Activated CD8-positive, alpha-beta T cell treated with anti-CD3 and anti-CD28 coated beads for 36 hours (primary cell): ENCODE data around the gene C10orf67. TPM values are rescaled to one million over a fixed set of nuclear protein-coding genes. Genes with fewer than 3 reads are reported as not detected.

Source experiments
- ATAC-seq: fragments of 200-7000 bp; cut with Tn5 transposase; one replicate; pipeline ENCODE4 v1.10.0; 2021; ENCODE audit warnings: mild to moderate bottlenecking, moderate library complexity
- CTCF ChIA-PET: fragments of 350-600 bp; sonication (Branson Sonifier 250); formaldehyde crosslinking; loops from one replicate; lab custom pipeline; 2021; ENCODE audit warnings: antibody characterized with exemption; lab: Charles Lee
- POLR2A ChIA-PET: fragments of 350-600 bp; sonication (Branson Sonifier 250); formaldehyde crosslinking; loops from one replicate; lab custom pipeline; 2021; ENCODE audit warnings: antibody characterized with exemption; lab: Charles Lee
- DNase-seq: peaks from one replicate; pipeline ENCODE4 v3.0.0-alpha.2; 2020
- H3K27ac Mint-ChIP-seq: one replicate; pipeline ENCODE4 v1.8.0; 2021; ENCODE audit warnings: mild to moderate bottlenecking, mixed read lengths
- H3K27me3 Mint-ChIP-seq: one replicate; pipeline ENCODE4 v1.8.0; 2021; ENCODE audit warnings: mixed read lengths
- H3K36me3 Mint-ChIP-seq: one replicate; pipeline ENCODE4 v1.8.0; 2021; ENCODE audit warnings: low read depth, mixed read lengths
- H3K4me1 Mint-ChIP-seq: one replicate; pipeline ENCODE4 v1.8.0; 2021; ENCODE audit warnings: low read depth, mixed read lengths
- H3K4me3 Mint-ChIP-seq: one replicate; pipeline ENCODE4 v1.8.0; 2021; ENCODE audit warnings: mild to moderate bottlenecking, moderate library complexity, mixed read lengths
- H3K9me3 Mint-ChIP-seq: one replicate; pipeline ENCODE4 v1.8.0; 2021; ENCODE audit warnings: mixed read lengths
- intact Hi-C: fragments of 100-400 bp; cut with micrococcal nuclease; formaldehyde crosslinking; loops from one replicate; pipeline ENCODE4 v1.10.0; 2022
- total RNA-seq, 2 experiments: library from RNA; stranded (reverse); gene quantifications; one replicate each; pipeline ENCODE4 v1.2.3, GENCODE V29; 2021
- TF ChIP-seq, protein P1 (sequence below): fragments of 200-600 bp; IDR thresholded peaks from one replicate; pipeline ENCODE4 v1.8.0; 2022; ENCODE audit warnings: antibody characterized with exemption, mild to moderate bottlenecking

Gene C10orf67
- total RNA-seq, 2 experiments from 2014 or later: 0.25 to 0.32 TPM

DNA sequence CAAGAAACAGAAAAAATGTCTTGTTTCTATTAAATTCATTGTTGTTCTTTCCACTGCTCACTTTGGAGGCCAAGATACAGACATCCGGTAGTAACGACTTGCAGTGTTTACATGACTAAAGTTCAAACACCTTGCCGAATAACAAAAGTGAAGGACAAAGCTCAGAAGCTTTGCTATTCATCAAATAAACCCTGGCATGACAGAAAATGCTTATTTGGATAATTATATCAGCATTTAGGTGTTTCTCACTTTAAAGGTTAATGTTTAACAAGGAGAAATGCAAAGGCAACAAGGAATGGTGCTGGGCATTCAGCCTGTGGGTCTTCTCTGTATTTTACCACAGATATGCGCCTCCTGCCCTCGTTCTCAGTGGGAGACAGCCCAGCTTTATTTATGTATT lies 157.9 kb downstream of the C10orf67 start:
- intact Hi-C loops: no loop called here
- CTCF ChIA-PET: interaction anchor here (2.8 kb wide), 1 partner anchor 28 kb away, joined by 8 read pairs; no protein-coding TSS in a partner anchor
- POLR2A ChIA-PET: no interaction called here
- H3K4me1 Mint-ChIP-seq: no peaks in the 10 kb centered on the region
- no peak for ATAC-seq
- TF ChIP-seq, protein P1, sequence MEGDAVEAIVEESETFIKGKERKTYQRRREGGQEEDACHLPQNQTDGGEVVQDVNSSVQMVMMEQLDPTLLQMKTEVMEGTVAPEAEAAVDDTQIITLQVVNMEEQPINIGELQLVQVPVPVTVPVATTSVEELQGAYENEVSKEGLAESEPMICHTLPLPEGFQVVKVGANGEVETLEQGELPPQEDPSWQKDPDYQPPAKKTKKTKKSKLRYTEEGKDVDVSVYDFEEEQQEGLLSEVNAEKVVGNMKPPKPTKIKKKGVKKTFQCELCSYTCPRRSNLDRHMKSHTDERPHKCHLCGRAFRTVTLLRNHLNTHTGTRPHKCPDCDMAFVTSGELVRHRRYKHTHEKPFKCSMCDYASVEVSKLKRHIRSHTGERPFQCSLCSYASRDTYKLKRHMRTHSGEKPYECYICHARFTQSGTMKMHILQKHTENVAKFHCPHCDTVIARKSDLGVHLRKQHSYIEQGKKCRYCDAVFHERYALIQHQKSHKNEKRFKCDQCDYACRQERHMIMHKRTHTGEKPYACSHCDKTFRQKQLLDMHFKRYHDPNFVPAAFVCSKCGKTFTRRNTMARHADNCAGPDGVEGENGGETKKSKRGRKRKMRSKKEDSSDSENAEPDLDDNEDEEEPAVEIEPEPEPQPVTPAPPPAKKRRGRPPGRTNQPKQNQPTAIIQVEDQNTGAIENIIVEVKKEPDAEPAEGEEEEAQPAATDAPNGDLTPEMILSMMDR: no peak
- DNase-seq: no peak
- no peak overlapping the region for H3K4me3 Mint-ChIP-seq
- no peaks in the 10 kb centered on the region for H3K9me3 Mint-ChIP-seq
- H3K36me3 Mint-ChIP-seq: no peaks in the 10 kb centered on the region
- H3K27ac Mint-ChIP-seq: no peak overlapping the region
- H3K27me3 Mint-ChIP-seq: peaks cover 51% of the 10 kb centered on the region

DNA sequence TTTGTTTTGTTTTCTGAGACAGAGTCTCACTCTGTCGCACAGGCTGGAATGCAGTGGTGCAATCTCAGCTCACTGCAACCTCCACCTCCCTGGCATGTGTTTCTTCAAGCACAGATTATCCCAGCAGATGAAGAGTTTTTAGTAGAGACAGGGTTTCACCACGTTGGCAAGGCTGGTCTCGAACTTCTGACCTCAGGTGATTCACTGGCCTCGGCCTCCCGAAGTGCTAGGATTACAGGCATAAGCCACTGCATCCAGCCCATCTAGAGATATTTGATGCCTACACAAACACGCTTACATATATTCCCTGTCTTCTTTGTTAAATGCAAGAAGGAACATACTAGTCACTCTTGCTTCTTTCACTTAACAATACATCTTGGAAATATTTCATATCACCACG lies 158.4 kb downstream of the C10orf67 start:
- Mint-ChIP-seq H3K27ac (no peak overlapping the region), H3K9me3 (no peaks in the 10 kb centered on the region), H3K36me3 (no peaks in the 10 kb centered on the region), H3K4me3 (no peak overlapping the region), H3K27me3 (peaks cover 48% of the 10 kb centered on the region), H3K4me1 (no peaks in the 10 kb centered on the region)
- DNase-seq (no peak), ATAC-seq (no peak)
- ChIA-PET POLR2A (no interaction called here), CTCF (no interaction called here)
- intact Hi-C loops: no loop called here
- TF ChIP-seq, protein P1: no peak

DNA sequence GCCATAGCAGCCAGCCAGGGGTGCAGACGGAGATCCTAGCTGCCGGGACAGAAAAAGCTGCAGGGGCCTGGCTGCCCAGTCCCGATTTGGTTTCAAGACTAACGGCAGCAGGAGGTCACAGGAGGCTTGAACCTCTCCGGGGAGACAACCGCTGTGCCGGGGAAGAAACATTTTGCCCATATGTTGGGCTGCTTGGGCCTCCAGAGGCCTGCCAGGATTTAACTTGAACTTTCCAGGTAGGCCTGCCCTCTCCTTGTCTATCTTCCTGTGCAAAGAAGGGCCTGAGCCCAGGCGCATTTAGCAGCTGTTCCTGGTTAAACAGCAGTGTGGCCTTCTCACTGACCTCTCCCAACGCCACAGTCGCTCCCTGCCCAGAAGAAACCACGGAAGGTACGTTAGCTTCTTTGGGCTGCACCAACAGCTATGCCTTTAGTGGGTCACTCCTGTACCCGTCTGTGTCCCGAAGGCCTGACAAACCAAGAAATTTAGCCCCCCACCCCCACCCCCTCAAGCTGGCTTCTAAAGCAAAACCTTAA lies 169.6 kb downstream of the C10orf67 start:
- Mint-ChIP-seq H3K27me3 (peaks cover 62% of the 10 kb centered on the region), H3K4me3 (no peak overlapping the region), H3K9me3 (no peaks in the 10 kb centered on the region), H3K27ac (no peak overlapping the region), H3K36me3 (no peaks in the 10 kb centered on the region), H3K4me1 (peaks cover 6% of the 10 kb centered on the region)
- CTCF ChIA-PET: interaction anchor here (1.1 kb wide), 1 partner anchor 17 kb away, joined by 3 read pairs; no protein-coding TSS in a partner anchor
- intact Hi-C loops: no loop called here
- no peak for ATAC-seq
- POLR2A ChIA-PET: no interaction called here
- TF ChIP-seq, protein P1: no peak
- DNase-seq: no peak

GRCh38 chr10:23174074-23174976 lies 170.3 kb downstream of the C10orf67 start:
- Mint-ChIP-seq H3K27ac (no peak overlapping the region), H3K4me3 (no peak overlapping the region), H3K27me3 (peaks cover 62% of the 10 kb centered on the region), H3K36me3 (no peaks in the 10 kb centered on the region), H3K4me1 (peaks cover 6% of the 10 kb centered on the region), H3K9me3 (no peaks in the 10 kb centered on the region)
- no peak for ATAC-seq
- DNase-seq: no peak
- TF ChIP-seq, protein P1: no peak
- ChIA-PET CTCF (interaction anchor here (1.1 kb wide), 1 partner anchor 16 kb away, joined by 3 read pairs; no protein-coding TSS in a partner anchor), POLR2A (no interaction called here)
- intact Hi-C loops: no loop called here
